Prostate gland (tissue), 2 donors: ENCODE results near the gene MXRA8.

Experiments
- POLR2A ChIP-seq: fragments of 450-650 bp; IDR thresholded peaks from one replicate; pipeline ENCODE4 v1.6.1; 2016; ENCODE audit warnings: antibody characterized with exemption, mild to moderate bottlenecking
- TF ChIP-seq, protein P1 (sequence below), 4 experiments: fragments of 200-600 bp in 2 of 4; fragments of 450-650 bp in 2 of 4; sonication (generic) in 2 of 4; IDR thresholded peaks; 1 replicate in 3 of 4; 2 replicates in 1 of 4; pipeline ENCODE4 v1.5.1; 2016 to 2019; ENCODE audit warnings: antibody characterized with exemption in 4 of 4, mild to moderate bottlenecking in 2 of 4, moderate library complexity in 2 of 4

DNA sequence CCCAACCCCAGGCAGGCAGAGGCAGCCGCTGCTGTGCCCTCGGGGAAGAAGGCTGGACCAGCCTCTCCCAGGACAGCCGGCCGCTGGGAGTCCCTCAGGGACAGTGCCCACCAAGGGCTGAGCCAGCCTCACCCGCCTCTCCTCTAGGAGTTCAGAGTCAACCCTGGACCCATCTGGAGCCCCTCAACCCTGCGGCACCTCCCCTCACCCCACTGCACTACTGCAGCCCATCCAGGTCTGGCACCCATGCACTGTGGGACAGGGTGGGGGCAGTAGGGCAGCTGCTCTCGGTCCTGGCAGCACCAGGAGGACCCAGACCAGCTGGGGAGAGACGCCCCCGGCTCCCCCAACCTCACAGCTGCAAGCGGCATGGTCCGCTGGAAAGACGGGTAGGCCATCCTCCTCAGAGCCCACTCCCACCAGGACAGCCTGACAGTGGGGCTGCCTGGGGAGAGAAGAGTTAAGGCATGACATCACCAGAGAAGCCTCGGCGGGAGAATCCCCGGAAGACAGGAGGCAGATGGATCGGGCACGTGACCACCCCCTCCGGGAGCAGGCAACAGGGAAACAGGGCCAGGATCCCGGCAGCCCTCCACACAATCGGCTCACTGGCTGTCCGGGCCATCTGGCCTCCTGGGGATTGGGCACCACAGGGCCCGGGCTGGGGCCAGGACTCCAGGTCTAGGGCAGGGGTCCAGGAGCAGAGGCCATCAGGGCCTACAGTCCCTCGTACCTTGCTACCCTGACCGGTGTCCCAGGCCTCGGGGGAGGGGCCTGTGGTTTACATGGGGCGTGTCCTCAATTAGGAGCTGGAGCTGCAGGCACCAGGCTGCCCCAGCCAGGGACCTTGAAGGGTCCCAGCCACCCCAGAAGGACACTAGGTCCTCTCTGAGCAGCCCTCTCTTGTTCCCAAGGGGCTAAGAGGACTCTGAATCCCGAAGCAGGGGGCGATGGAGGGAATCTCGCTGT is 53.7 kb downstream of the MXRA8 start:
- TF ChIP-seq, protein P1, sequence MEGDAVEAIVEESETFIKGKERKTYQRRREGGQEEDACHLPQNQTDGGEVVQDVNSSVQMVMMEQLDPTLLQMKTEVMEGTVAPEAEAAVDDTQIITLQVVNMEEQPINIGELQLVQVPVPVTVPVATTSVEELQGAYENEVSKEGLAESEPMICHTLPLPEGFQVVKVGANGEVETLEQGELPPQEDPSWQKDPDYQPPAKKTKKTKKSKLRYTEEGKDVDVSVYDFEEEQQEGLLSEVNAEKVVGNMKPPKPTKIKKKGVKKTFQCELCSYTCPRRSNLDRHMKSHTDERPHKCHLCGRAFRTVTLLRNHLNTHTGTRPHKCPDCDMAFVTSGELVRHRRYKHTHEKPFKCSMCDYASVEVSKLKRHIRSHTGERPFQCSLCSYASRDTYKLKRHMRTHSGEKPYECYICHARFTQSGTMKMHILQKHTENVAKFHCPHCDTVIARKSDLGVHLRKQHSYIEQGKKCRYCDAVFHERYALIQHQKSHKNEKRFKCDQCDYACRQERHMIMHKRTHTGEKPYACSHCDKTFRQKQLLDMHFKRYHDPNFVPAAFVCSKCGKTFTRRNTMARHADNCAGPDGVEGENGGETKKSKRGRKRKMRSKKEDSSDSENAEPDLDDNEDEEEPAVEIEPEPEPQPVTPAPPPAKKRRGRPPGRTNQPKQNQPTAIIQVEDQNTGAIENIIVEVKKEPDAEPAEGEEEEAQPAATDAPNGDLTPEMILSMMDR (IDR thresholded peaks at IDR 0.05) = peak in 1 of 4 experiments; percentile 11
- TF ChIP-seq POLR2A = no peak
